NCI-H146 treated with DMSO at 0.1 percent for 48 hours (cell line): Measurements from ENCODE around the gene OR2D2.
"Not testable (repeated sequence)": the region's sequence is repeated elsewhere in the genome, so short reads cannot be mapped to it uniquely, and the experiment has no call there.

Experiments used
- DNase-seq: peaks from one replicate; lab custom pipeline; 2025; ENCODE audit not compliant: unreplicated experiment; lab: John Stamatoyannopoulos, UW

The OR2D2 gene, protein sequence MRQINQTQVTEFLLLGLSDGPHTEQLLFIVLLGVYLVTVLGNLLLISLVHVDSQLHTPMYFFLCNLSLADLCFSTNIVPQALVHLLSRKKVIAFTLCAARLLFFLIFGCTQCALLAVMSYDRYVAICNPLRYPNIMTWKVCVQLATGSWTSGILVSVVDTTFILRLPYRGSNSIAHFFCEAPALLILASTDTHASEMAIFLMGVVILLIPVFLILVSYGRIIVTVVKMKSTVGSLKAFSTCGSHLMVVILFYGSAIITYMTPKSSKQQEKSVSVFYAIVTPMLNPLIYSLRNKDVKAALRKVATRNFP

GRCh38 chr11:6892400-6892799 is at the start of gene OR2D2:
Gene OR2D2 (minus strand): TSS chr11:6892500. CDS start chr11:6892500, 0 bp downstream.
- no peak for DNase-seq

DNA sequence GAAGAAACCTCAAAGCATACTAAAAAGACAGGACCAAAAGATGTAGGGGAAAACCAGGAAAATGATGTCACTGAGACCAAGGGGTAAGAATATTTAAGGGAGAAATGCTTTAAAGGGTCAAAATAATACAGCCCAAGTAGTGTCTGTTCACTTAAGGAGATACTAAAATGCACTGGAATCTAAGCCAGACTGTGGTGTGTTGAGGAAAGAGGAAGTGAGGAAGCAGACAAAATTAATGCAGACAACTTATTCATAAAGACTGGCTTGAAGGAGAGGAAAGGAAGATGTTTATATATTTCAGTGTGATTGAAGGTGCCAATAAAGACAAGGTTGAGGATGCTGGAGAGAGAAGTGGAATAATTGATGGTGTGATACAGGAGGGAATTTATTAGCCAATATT is 49.7 kb upstream of the OR2D2 start:
- no peak for DNase-seq

- DNase-seq = no peak
Observed at GRCh38 chr11:6932145-6932544, 39.8 kb upstream of the OR2D2 start.

DNA sequence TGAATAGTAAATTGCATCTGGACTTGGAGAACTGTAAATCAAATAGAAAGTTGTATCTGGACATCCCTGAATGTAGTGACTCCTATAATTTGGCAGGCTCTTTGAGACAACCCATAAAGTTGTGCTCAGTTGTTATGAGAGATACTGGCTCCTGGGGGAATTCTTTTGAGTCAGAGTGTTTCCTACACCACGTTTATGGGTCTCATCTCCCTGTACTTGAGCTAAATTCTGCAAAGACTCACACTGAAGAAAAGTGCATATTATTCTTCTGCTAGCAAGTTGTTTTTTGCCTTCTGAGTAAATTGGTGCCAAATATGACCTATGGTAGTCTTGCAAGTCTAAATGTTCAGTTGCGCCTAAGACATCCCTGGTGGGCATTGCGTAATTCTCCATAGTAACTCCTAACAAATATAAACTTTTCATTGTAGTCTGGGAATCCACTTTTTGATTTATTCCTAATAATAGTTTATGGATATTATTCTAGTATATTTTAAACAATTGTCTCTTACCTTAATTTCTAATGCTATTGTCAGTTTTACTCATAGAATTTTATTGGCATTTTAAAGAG is 38.9 kb upstream of the OR2D2 start:
- DNase-seq = no peak

GRCh38 chr11:6928916-6929315 is 36.6 kb upstream of the OR2D2 start:
- DNase-seq = no peak

DNA sequence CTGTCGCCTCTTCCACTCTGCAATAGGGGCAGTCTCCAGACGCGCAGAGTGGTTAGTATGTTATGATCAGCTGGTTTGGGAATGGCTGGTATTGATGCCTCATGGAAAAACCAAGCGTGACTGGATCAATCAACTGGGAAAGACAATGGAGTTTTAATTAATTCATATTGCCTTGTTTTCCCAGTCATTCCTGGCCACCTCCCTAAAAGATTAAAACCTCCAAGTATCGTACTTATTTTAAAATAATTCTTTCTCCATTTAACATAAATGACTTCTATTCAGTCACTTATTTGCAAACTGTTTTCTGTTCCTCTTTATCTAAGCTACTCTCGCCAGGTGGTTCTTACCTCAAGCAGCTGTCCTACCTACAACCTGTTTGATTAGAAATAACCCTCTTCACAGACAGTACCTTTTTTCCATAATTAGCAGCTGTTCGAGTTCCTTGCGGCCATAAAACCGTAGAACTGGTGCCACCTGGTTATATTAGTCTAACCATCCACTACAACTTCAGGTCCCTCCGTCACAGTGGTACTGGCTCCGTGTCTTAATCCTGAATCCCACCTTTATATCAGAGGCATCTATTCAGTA is 34.8 kb upstream of the OR2D2 start:
- DNase-seq = peak; percentile 75

GRCh38 chr11:6926208-6927029 is 34.1 kb upstream of the OR2D2 start, which contains the start of gene ZNF215:
Gene ZNF215 (plus strand): TSS chr11:6926426. CDS start chr11:6932273, 5,847 bp downstream.
- peak; percentile 55 for DNase-seq

DNA sequence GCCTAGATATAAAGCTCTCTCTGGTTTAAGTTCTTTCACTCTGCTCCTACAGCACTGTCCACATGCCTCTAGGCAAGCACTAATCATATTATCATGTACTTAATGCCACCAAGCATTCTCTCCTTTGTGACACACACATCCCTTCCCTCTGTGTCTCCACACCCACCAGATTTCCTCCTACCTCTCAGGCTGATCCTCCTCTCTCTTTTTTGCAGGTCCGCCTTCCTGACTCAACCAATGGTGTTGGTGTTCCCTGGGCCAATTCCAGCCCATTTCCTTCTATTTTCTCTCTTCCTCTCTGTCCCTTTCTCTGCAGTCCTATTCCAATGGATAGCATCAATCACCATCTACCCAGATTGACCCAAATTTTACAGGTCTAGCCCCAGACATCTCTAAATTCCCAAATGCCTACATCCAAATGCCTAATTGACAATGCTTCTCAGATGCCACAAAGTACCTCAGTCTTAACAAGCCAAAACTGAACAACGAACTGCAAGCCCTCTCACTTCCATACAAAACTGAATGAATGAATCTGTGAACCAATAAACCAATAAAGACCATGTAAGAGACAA is 33.4 kb upstream of the OR2D2 start:
- DNase-seq = peak; percentile 50

DNA sequence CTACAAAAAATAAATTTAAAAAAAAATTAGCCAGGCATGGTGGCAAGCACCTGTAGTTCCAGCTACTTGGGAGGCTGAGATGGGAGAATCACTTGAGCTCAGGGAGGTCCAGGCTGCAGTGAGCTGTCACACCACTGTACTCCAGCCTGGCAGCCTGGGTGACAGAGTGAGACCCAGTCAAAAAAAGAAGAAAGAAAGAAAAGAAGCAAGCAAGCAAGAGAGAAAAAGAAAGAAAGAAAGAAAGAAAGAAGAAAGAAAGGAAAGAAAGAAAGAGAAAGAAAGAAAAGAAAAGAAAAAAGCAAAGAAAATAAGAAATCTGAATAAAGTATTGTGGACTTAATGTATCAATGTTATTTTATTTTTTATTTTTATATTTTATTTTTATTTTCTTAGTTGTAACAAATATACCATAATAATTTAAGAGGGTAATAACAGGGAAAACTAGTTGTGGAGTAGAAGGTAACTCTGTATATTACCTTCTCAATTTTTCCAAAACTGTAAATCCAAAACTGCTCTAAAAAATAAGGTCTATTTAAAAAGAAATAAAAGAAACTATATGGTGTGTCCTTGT is 32.8 kb upstream of the OR2D2 start:
- no peak for DNase-seq

DNA sequence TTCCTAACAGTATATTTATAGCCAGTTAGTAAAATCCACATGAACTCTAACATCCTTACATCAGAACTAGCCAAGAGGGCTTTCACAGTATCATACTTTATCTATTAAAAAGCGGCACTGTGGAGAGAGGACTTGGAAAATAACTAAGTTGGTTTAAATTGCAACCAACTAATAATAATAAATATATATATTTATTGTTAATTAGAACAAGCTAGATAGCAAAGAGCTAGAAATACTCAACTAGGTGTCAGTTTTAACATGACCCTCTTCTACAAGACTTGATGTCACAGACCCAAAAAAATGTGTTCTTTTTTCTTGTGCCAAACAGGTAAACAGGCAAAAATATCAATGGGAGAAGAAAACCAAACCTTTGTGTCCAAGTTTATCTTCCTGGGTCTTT is 28.4 kb upstream of the OR2D2 start, which contains the start of gene OR2D3:
Gene OR2D3 (plus strand): TSS at position 301 of the 400 bp plus-strand sequence. CDS start 0 bp downstream, at position 301.
- DNase-seq = no peak

DNA sequence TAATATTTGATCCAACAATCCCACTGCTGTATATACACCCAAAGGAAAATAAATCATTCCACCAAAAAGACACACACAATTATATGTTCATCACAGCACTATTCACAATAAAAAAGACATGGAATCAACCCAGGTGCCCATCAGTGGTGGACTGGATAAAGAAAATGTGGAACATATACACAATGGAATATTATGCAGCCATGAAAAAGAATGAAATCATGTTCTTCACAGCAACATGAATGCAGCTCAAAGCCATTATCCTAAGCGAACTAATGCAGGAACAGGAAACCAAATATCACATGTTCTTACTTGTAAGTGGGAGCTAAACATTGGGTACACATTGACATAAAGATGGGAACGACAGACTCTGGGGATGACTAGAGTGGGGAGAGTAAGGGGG is 27.4 kb upstream of the OR2D2 start:
- no peak for DNase-seq

DNA sequence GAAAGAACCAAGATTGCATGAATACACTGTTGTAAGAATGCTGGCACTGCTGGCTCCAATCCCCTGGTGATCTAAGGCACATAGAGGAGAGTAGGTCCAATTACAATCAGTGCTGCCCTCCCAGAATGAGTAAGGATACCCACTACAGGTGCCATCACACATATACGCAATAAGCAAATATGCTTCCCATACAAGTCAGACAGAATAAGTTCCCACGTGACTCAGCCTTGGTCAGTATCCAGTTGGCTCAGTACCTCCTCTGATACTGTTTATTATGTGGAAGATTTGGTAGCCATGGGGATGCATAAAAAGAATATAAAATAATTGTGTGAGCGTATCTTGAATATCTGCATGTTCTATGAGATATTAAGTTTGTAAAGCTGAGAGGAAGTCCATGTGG is 19.6 kb upstream of the OR2D2 start:
- no peak for DNase-seq

- DNase-seq = no peak
Observed at GRCh38 chr11:6911378-6911777, 19.1 kb upstream of the OR2D2 start.

DNA sequence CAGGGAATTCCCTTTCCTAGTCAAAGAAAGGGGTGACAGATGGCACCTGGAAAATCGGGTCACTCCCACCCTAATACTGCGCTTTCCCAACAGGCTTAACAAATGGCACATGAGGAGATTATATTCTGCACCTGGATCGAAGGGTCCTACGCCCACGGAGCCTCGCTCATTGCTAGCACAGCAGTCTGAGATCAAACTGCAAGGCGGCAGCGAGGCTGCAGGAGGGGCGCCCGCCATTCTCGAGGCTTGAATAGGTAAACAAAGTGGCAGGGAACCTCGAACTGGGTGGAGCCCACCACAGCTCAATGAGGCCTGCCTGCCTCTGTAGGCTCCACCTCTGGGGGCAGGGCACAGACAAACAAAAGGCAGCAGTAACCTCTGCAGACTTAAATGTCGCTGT is 12.5 kb upstream of the OR2D2 start:
- not testable (repeated sequence) for DNase-seq

- no peak for DNase-seq
Observed at GRCh38 chr11:6900327-6900999, 8.2 kb upstream of the OR2D2 start.

DNA sequence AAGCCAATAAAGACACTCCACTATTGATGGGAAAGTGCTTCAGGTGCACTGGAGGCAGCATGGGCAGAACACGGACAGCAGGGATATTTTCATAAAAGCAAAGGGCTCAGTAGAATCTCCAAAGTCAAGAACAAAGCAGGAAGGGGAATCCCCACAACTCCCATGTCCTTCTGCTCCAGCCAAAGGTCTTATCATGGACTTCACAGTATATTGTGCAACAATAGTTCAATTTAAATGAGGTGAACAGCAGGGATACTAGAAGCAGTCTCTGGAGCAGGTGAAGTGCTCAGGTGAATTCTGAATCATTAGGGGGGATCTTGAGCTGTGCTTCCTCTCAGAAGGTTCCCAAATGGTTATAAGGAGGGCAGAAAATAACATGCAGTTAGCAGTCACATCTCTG is 6.6 kb upstream of the OR2D2 start:
- no peak for DNase-seq

- no peak for DNase-seq
Observed at GRCh38 chr11:6895010-6895409, 2.7 kb upstream of the OR2D2 start.

DNA sequence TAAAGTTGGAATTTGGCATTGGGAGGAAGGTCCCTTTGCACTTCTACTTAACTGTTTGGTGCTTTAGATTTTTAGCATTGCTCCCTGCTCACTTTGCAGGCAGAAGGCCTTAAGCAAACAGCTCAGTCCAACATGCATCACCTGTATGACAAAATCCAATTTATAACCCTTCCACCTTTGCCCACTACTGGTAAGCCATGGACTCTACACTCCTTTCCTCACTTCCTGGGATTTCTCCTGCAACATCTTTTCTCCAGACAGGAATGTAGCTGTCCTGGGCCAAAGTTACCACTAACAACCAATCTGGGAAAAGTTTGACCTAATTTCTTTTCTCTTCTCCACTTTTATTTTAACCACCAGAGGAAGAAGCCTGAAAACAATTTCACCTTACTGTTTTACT is 1.8 kb upstream of the OR2D2 start:
- DNase-seq = no peak

DNA sequence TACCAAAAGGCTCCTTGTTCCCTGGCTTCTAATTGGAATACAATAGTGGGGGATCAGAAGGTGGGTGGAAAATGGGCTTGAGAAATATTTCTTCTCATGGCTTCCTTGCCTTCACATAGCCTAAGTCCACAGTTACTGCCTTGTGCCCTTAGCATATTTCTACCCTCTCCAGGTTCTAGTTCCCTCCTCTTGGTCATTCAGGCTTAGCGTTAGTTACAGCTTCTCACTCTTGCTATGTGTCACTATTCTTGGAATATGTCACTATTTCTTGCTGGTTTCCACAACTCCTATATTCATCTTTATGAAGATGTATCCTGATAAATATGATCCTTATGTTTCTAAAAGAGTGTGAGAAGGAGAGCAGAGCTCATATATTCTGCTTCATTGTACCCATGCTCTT is 2.5 kb downstream of the OR2D2 start:
- no peak for DNase-seq

GRCh38 chr11:6888830-6889229 is 3.5 kb downstream of the OR2D2 start:
- DNase-seq = no peak
